K562 (cell line): ENCODE results near the gene CDCP2. TPM values are rescaled to one million over a fixed set of nuclear protein-coding genes. Genes with fewer than 3 reads are reported as not detected.

Experiments used
- CBX1 ChIP-seq: sonication (generic); IDR thresholded peaks from 2 replicates; pipeline ENCODE4 v1.6.1; 2016; ENCODE audit warnings: antibody characterized with exemption, low read depth, mild to moderate bottlenecking
- CREB3 ChIP-seq: fragments of 450-650 bp; conservative IDR thresholded peaks from 2 replicates; pipeline ENCODE4 v1.6.1; 2016; ENCODE audit warnings: missing genetic modification characterization, low read depth, mild to moderate bottlenecking, missing compliant biosample characterization, moderate library complexity
- DNMT1 ChIP-seq: fragments of 450-650 bp; IDR thresholded peaks from 2 replicates; pipeline ENCODE4 v1.6.1; 2016; ENCODE audit warnings: antibody characterized with exemption, mild to moderate bottlenecking
- ELF2 ChIP-seq: fragments of 250-450 bp; sonication (Bioruptor Pico); IDR thresholded peaks from 2 replicates; pipeline ENCODE4 v1.5.0; 2021; ENCODE audit warnings: mild to moderate bottlenecking
- ESRRA ChIP-seq: fragments of 450-650 bp; IDR thresholded peaks from 2 replicates; pipeline ENCODE4 v1.6.1; 2014; ENCODE audit warnings: low read depth, mild to moderate bottlenecking, moderate library complexity, borderline replicate concordance
- ETV6 ChIP-seq, 3 experiments: fragments of 150-350 bp in 1 of 3; sonication (generic) in 1 of 3; formaldehyde crosslinking in 1 of 3; IDR thresholded peaks; 2 replicates each; pipeline versions ENCODE4 v1.6.1 to v1.8.0; 2014 to 2022; ENCODE audit warnings: borderline replicate concordance in 2 of 3, low read depth in 2 of 3, antibody characterized with exemption in 1 of 3, low read length in 1 of 3, mild to moderate bottlenecking in 1 of 3, missing genetic modification reagents in 1 of 3
- FOXO4 ChIP-seq: fragments of 450-650 bp; formaldehyde crosslinking; IDR thresholded peaks from 2 replicates; pipeline ENCODE4 v1.4.0; 2020; ENCODE audit warnings: mild to moderate bottlenecking, moderate library complexity
- HDAC1 ChIP-seq, 2 experiments: fragments of 450-650 bp; IDR thresholded peaks; 2 replicates each; pipeline ENCODE4 v1.6.1; 2016 to 2017; ENCODE audit warnings: inconsistent platforms in 1 of 2, mild to moderate bottlenecking in 1 of 2, moderate library complexity in 1 of 2
- HMBOX1 ChIP-seq: sonication (generic); IDR thresholded peaks from 2 replicates; pipeline ENCODE4 v1.6.1; 2016
- HNRNPLL ChIP-seq: fragments of 200-400 bp; formaldehyde crosslinking; IDR thresholded peaks from 2 replicates; pipeline ENCODE4 v1.6.1; 2017; ENCODE audit warnings: low read length, low read depth, mild to moderate bottlenecking; ENCODE audit not compliant: poor library complexity, severe bottlenecking
- MAFG ChIP-seq: fragments of 450-650 bp; conservative IDR thresholded peaks from 2 replicates; pipeline ENCODE4 v1.6.1; 2016; ENCODE audit warnings: missing genetic modification characterization, missing compliant biosample characterization
- MEIS2 ChIP-seq: fragments of 450-650 bp; IDR thresholded peaks from 2 replicates; pipeline ENCODE4 v1.6.1; 2014; ENCODE audit warnings: mild to moderate bottlenecking; ENCODE audit not compliant: partially characterized antibody
- NCOA1 ChIP-seq: fragments of 450-650 bp; IDR thresholded peaks from 2 replicates; pipeline ENCODE4 v1.6.1; 2016; ENCODE audit warnings: low read depth
- POLR2B ChIP-seq: fragments of 450-650 bp; IDR thresholded peaks from 2 replicates; pipeline ENCODE4 v1.6.1; 2018; ENCODE audit warnings: low read depth; ENCODE audit not compliant: partially characterized antibody
- PRPF4 ChIP-seq: fragments of 200-400 bp; formaldehyde crosslinking; IDR thresholded peaks from one replicate; pipeline ENCODE4 v1.6.1; 2017; ENCODE audit warnings: low read length, low read depth, mild to moderate bottlenecking; ENCODE audit not compliant: insufficient read depth, poor library complexity, severe bottlenecking
- PTBP1 ChIP-seq: fragments of 200-400 bp; formaldehyde crosslinking; IDR thresholded peaks from 2 replicates; pipeline ENCODE4 v1.6.1; 2017; ENCODE audit warnings: low read depth, low read length
- USF1 ChIP-seq: sonication (generic); formaldehyde crosslinking; IDR thresholded peaks from 2 replicates; pipeline ENCODE4 v1.9.0; 2022; ENCODE audit warnings: mild to moderate bottlenecking, missing genetic modification reagents
- ZNF280B ChIP-seq: fragments of 250-450 bp; sonication (Bioruptor Pico); IDR thresholded peaks from 2 replicates; pipeline ENCODE4 v1.5.1; 2021; ENCODE audit warnings: mild to moderate bottlenecking
- ZNF384 ChIP-seq: IDR thresholded peaks from 2 replicates; pipeline ENCODE4 v1.6.1; 2012; ENCODE audit warnings: low read depth, low read length, improper control_type of control experiment
- ZNF655 ChIP-seq: fragments of 250-450 bp; sonication (Bioruptor Pico); IDR thresholded peaks from 2 replicates; pipeline ENCODE4 v1.5.0; 2021
- ZNF696 ChIP-seq: fragments of 250-450 bp; sonication (Bioruptor Pico); conservative IDR thresholded peaks from 2 replicates; pipeline ENCODE4 v1.4.0; 2020; ENCODE audit warnings: mild to moderate bottlenecking, moderate library complexity
- polyA plus RNA-seq, 8 experiments: library from polyadenylated mRNA; depleted of rRNA in 4 of 8; stranded (reverse) in 5 of 8; unstranded in 3 of 8; fragments of >200 nt; fragmentation: Nextera tagmentation in 2 of 8; fragmentation: Illumina TruSeq in 1 of 8; extraction: Ambion mirVana in 2 of 8; extraction: Trizol in 1 of 8; gene quantifications; 2 replicates each; pipeline versions ENCODE4 v1.2.1 to v1.2.3, GENCODE V29; 2011 to 2014; ENCODE audit warnings: inconsistent platforms in 1 of 8, missing spikeins in 1 of 8
- total RNA-seq, 7 experiments: library from RNA; depleted of rRNA in 6 of 7; stranded (reverse); fragments of >200 nt in 6 of 7; fragmentation: Illumina TruSeq in 2 of 7; extraction: Trizol in 2 of 7; gene quantifications; 2 replicates each; pipeline versions ENCODE4 v1.2.1 to v1.2.3, GENCODE V29; 2011 to 2021; ENCODE audit warnings: low replicate concordance in 1 of 7

The CDCP2 gene
- total and polyA plus RNA-seq, 9 of the 15 experiments (the other 6 are each of a cell fraction or from before 2014, with no cell fraction given): not detected

- TF ChIP-seq USF1 (no peak), ZNF384 (no peak), ESRRA (peak; percentile 92), CREB3 (tag) (no peak), ZNF655 (CRISPR knock-in tag) (no peak), ZNF696 (CRISPR knock-in tag) (no peak), PTBP1 (0 out of 2 replicates have a peak, but pooled peaks have one; percentile 36), ETV6 (IDR thresholded peaks at IDR 0.05; ENCODE audit: borderline replicate concordance in 1 of 2, low read depth in 2 of 2, low read length in 1 of 2) (no peak), ETV6 (CRISPR knock-in tag; IDR thresholded peaks at IDR 0.05; ENCODE audit: borderline replicate concordance) (no peak), POLR2B (no peak), NCOA1 (no peak), DNMT1 (no peak), MAFG (tag) (no peak), HMBOX1 (no peak), CBX1 (peak; percentile 70; the same call in 1 of the 2 replicates), HDAC1 (IDR thresholded peaks at IDR 0.05) (no peak), HNRNPLL (no peak), ZNF280B (CRISPR knock-in tag) (no peak), PRPF4 (no peak), ELF2 (no peak), FOXO4 (CRISPR knock-in tag) (no peak), MEIS2 (no peak)
These were observed 22.9 kb downstream of the CDCP2 start (continued) for GRCh38 chr1:54129858-54130257.
